H1 (cell line): ENCODE data around the gene LDLRAD4. TPM values are rescaled to one million over a fixed set of nuclear protein-coding genes. Genes with fewer than 3 reads are reported as not detected.

Experiments
- CTCF ChIA-PET: fragments of 300-600 bp; sonication (Branson Sonifier 250); formaldehyde crosslinking; loops from one replicate; lab custom pipeline; 2021; ENCODE audit not compliant: partially characterized antibody; lab: Charles Lee
- POLR2A ChIA-PET: fragments of 300-600 bp; sonication (Branson Sonifier 250); formaldehyde crosslinking; loops from one replicate; lab custom pipeline; 2021; ENCODE audit warnings: inconsistent platforms; ENCODE audit not compliant: partially characterized antibody; lab: Charles Lee
- DNase-seq, 2 experiments: peaks; one replicate each; pipeline versions ENCODE4 v3.0.0 to v3.0.0-alpha.2; 2010 to 2022; ENCODE audit warnings: low spot score in 2 of 2, low read depth in 1 of 2, mixed read lengths in 1 of 2
- FAIRE-seq: peaks from 2 replicates; lab custom pipeline; 2011; peaks lifted over from hg19 to GRCh38; lab: Jason Lieb, UNC
- H2AFZ ChIP-seq: 2 replicates; pipeline ENCODE4 v1.8.1; 2012; ENCODE audit warnings: low read length, inconsistent platforms
- H2AK5ac ChIP-seq: 2 replicates; pipeline ENCODE4 v1.6.1; 2013; ENCODE audit warnings: low read depth, low read length
- H2BK120ac ChIP-seq: replicated peaks from 2 replicates; pipeline ENCODE3; 2013; ENCODE audit warnings: low read depth, low read length, inconsistent platforms
- H2BK12ac ChIP-seq: 2 replicates; pipeline ENCODE4 v1.6.1; 2013; ENCODE audit warnings: low read depth, low read length
- H2BK15ac ChIP-seq: 2 replicates; pipeline ENCODE4 v1.6.1; 2013; ENCODE audit warnings: low read length
- H2BK20ac ChIP-seq: 2 replicates; pipeline ENCODE4 v1.6.1; 2013; ENCODE audit warnings: low read length
- H2BK5ac ChIP-seq: 2 replicates; pipeline ENCODE4 v1.6.1; 2013; ENCODE audit warnings: low read depth, low read length
- H3K14ac ChIP-seq: 2 replicates; pipeline ENCODE4 v1.6.1; 2013; ENCODE audit warnings: inconsistent platforms; ENCODE audit not compliant: insufficient read length
- H3K18ac ChIP-seq: 2 replicates; pipeline ENCODE4 v1.6.1; 2013; ENCODE audit warnings: low read length; ENCODE audit errors: extremely low read depth
- H3K23ac ChIP-seq: 2 replicates; pipeline ENCODE4 v1.6.1; 2013; ENCODE audit warnings: inconsistent platforms; ENCODE audit not compliant: insufficient read length
- H3K23me2 ChIP-seq: 2 replicates; pipeline ENCODE4 v1.6.1; 2013; ENCODE audit warnings: low read depth, low read length
- H3K27ac ChIP-seq: 2 replicates; pipeline ENCODE4 v1.6.1; 2011; ENCODE audit warnings: low read depth, low read length, inconsistent platforms
- H3K27me3 ChIP-seq, 4 experiments: replicated peaks in 1 of 4; 1 replicate in 1 of 4; 2 replicates in 3 of 4; pipeline versions ENCODE4 v1.6.1 to v1.8.1; 2011 to 2013; ENCODE audit warnings: low read length in 3 of 4, mild to moderate bottlenecking in 3 of 4, inconsistent platforms in 2 of 4, mixed read lengths in 2 of 4, moderate library complexity in 1 of 4; ENCODE audit not compliant: control insufficient read depth in 3 of 4, insufficient read depth in 3 of 4; ENCODE audit errors: extremely low read depth in 1 of 4
- H3K36me3 ChIP-seq, 4 experiments: 2 replicates each; pipeline versions ENCODE4 v1.6.1 to v1.8.1; 2011 to 2013; ENCODE audit warnings: mild to moderate bottlenecking in 4 of 4, low read length in 3 of 4, moderate library complexity in 2 of 4, control low read depth in 1 of 4, inconsistent platforms in 1 of 4; ENCODE audit not compliant: insufficient read depth in 4 of 4, control insufficient read depth in 2 of 4
- H3K4ac ChIP-seq: replicated peaks from 2 replicates; pipeline ENCODE3; 2013; ENCODE audit warnings: low read length, low read depth, mixed read lengths, inconsistent platforms; ENCODE audit not compliant: insufficient read length
- H3K4me1 ChIP-seq, 4 experiments: replicated peaks in 1 of 4; 1 replicate in 1 of 4; 2 replicates in 3 of 4; pipeline versions ENCODE4 v1.6.1 to v1.8.1; 2011 to 2013; ENCODE audit warnings: low read length in 3 of 4, inconsistent platforms in 2 of 4, mixed read lengths in 1 of 4; ENCODE audit not compliant: insufficient read depth in 4 of 4, control insufficient read depth in 3 of 4
- H3K4me2 ChIP-seq, 2 experiments: 2 replicates each; pipeline versions ENCODE4 v1.6.1 to v1.8.1; 2011 to 2013; ENCODE audit warnings: low read depth in 2 of 2, low read length in 2 of 2, control low read depth in 1 of 2, inconsistent platforms in 1 of 2, mild to moderate bottlenecking in 1 of 2; ENCODE audit not compliant: insufficient read depth in 1 of 2
- H3K4me3 ChIP-seq, 4 experiments: fragments of 200-600, 300-600 bp in 1 of 4; sonication (generic), shearing (Covaris generic), sonication (Bioruptor Twin) in 1 of 4; 2 replicates each; pipeline versions ENCODE4 v1.5.1 to v1.8.1; 2011 to 2016; ENCODE audit warnings: low read length in 4 of 4, low read depth in 3 of 4, control low read depth in 2 of 4, inconsistent platforms in 2 of 4, mild to moderate bottlenecking in 2 of 4, mixed read lengths in 1 of 4, moderate library complexity in 1 of 4; ENCODE audit not compliant: insufficient read depth in 2 of 4; ENCODE audit errors: extremely low read depth in 1 of 4
- H3K56ac ChIP-seq: replicated peaks from 2 replicates; pipeline ENCODE3; 2013; ENCODE audit warnings: low read depth, mild to moderate bottlenecking, mixed read lengths, low read length, inconsistent platforms; ENCODE audit not compliant: insufficient read length
- H3K79me1 ChIP-seq: 2 replicates; pipeline ENCODE4 v1.6.1; 2013; ENCODE audit warnings: low read depth, low read length, control low read depth
- H3K79me2 ChIP-seq, 2 experiments: 2 replicates each; pipeline versions ENCODE4 v1.6.1 to v1.8.1; 2012 to 2013; ENCODE audit warnings: low read length in 2 of 2, mild to moderate bottlenecking in 2 of 2, inconsistent platforms in 1 of 2; ENCODE audit not compliant: insufficient read depth in 2 of 2, control insufficient read depth in 1 of 2
- H3K9ac ChIP-seq, 4 experiments: replicated peaks in 1 of 4; 1 replicate in 1 of 4; 2 replicates in 3 of 4; pipeline versions ENCODE4 v1.6.1 to v1.8.1; 2011 to 2013; ENCODE audit warnings: low read depth in 3 of 4, low read length in 3 of 4, control low read depth in 2 of 4, mild to moderate bottlenecking in 2 of 4, moderate library complexity in 2 of 4, inconsistent platforms in 1 of 4; ENCODE audit errors: extremely low read depth in 1 of 4
- H3K9me3 ChIP-seq, 2 experiments: 2 replicates each; pipeline versions ENCODE4 v1.6.1 to v1.8.1; 2012 to 2013; ENCODE audit warnings: mild to moderate bottlenecking in 2 of 2, moderate library complexity in 2 of 2, control low read depth in 1 of 2, inconsistent platforms in 1 of 2, low read depth in 1 of 2, low read length in 1 of 2, mixed read lengths in 1 of 2; ENCODE audit not compliant: insufficient read depth in 2 of 2
- H4K20me1 ChIP-seq, 2 experiments: replicated peaks in 1 of 2; 2 replicates each; pipeline versions ENCODE3 to v1.8.1; 2011 to 2013; ENCODE audit warnings: inconsistent platforms in 2 of 2, low read length in 2 of 2, mild to moderate bottlenecking in 1 of 2; ENCODE audit not compliant: insufficient read depth in 2 of 2, control insufficient read depth in 1 of 2
- H4K5ac ChIP-seq: 2 replicates; pipeline ENCODE4 v1.6.1; 2013; ENCODE audit warnings: low read length, low read depth, mixed read lengths, inconsistent platforms; ENCODE audit not compliant: insufficient read length
- H4K8ac ChIP-seq: 2 replicates; pipeline ENCODE4 v1.8.0; 2013; ENCODE audit warnings: mild to moderate bottlenecking, moderate library complexity, low read length, inconsistent platforms; ENCODE audit not compliant: insufficient read depth; ENCODE audit errors: extremely low read depth
- H4K91ac ChIP-seq: replicated peaks from 2 replicates; pipeline ENCODE3; 2013; ENCODE audit warnings: low read length, mixed read lengths, inconsistent platforms; ENCODE audit not compliant: insufficient read length
- CBX8 ChIP-seq: fragments of 300-800, 300-1000 bp; sonication (generic); IDR thresholded peaks from 2 replicates; pipeline ENCODE4 v1.7.1; 2016; ENCODE audit warnings: low read depth, low read length, borderline replicate concordance
- EP300 ChIP-seq, 2 experiments: IDR thresholded peaks; 1 replicate in 1 of 2; 2 replicates in 1 of 2; pipeline ENCODE4 v1.6.1; 2011 to 2012; ENCODE audit warnings: low read depth in 2 of 2, low read length in 2 of 2, mild to moderate bottlenecking in 2 of 2, borderline replicate concordance in 1 of 2, inconsistent platforms in 1 of 2, moderate library complexity in 1 of 2
- FOSL1 ChIP-seq: IDR thresholded peaks from 2 replicates; pipeline ENCODE4 v1.6.1; 2011; ENCODE audit warnings: mild to moderate bottlenecking, low read depth, low read length, moderate library complexity; ENCODE audit not compliant: insufficient read depth
- GABPA ChIP-seq: IDR thresholded peaks from 2 replicates; pipeline ENCODE4 v1.6.1; 2011; ENCODE audit warnings: mild to moderate bottlenecking, low read length, moderate library complexity, borderline replicate concordance; ENCODE audit not compliant: insufficient read depth
- JUN ChIP-seq: IDR thresholded peaks from 2 replicates; pipeline ENCODE4 v1.6.1; 2011; ENCODE audit warnings: low read depth, mild to moderate bottlenecking, improper control_type of control experiment, low read length
- PHF8 ChIP-seq: fragments of 200-600 bp; sonication (generic); conservative IDR thresholded peaks from 2 replicates; pipeline ENCODE4 v1.7.1; 2012; ENCODE audit warnings: low read depth, mild to moderate bottlenecking, inconsistent platforms, low read length, moderate library complexity
- POLR2A ChIP-seq, 2 experiments: IDR thresholded peaks; 1 replicate in 1 of 2; 2 replicates in 1 of 2; pipeline ENCODE4 v1.6.1; 2011; ENCODE audit warnings: low read depth in 2 of 2, low read length in 2 of 2, mild to moderate bottlenecking in 2 of 2; ENCODE audit errors: control extremely low read depth in 1 of 2
- RAD21 ChIP-seq, 2 experiments: IDR thresholded peaks in 1 of 2; conservative IDR thresholded peaks in 1 of 2; 2 replicates each; pipeline ENCODE4 v1.6.1; 2011; ENCODE audit warnings: low read depth in 2 of 2, low read length in 2 of 2, improper control_type of control experiment in 1 of 2, inconsistent platforms in 1 of 2, mild to moderate bottlenecking in 1 of 2, moderate library complexity in 1 of 2
- RNF2 ChIP-seq: fragments of 200-900, 300-1000 bp; sonication (generic); IDR thresholded peaks from 2 replicates; pipeline ENCODE4 v1.7.1; 2016; ENCODE audit warnings: borderline replicate concordance, low read depth, mild to moderate bottlenecking, antibody characterized with exemption, low read length; ENCODE audit not compliant: poor library complexity, severe bottlenecking; ENCODE audit errors: missing control alignments
- SP4 ChIP-seq: IDR thresholded peaks from 2 replicates; pipeline ENCODE4 v1.6.1; 2012; ENCODE audit warnings: low read length, inconsistent platforms
- WGBS, 2 experiments: shearing (Covaris generic) in 1 of 2; methylation state at CpG; one replicate each; pipeline versions ENCODE4 v1.1.6 to v1.1.7; 2013 to 2015; ENCODE audit warnings: low lambda C conversion rate in 2 of 2, mixed read lengths in 2 of 2, inconsistent platforms in 1 of 2, low coverage in 1 of 2, missing lambda C conversion rate in 1 of 2; ENCODE audit not compliant: insufficient replicate concordance in 2 of 2, insufficient coverage in 1 of 2, insufficient read length in 1 of 2; ENCODE audit errors: extremely low coverage in 1 of 2, missing lambda C conversion rate in 1 of 2; 5-methylcytosine and 5-hydroxymethylcytosine counted together
- polyA plus RNA-seq, 7 experiments: library from polyadenylated mRNA; depleted of rRNA in 3 of 7; stranded (reverse) in 5 of 7; unstranded in 2 of 7; fragments of >200 nt in 5 of 7; fragments of 200-250 nt in 2 of 7; gene quantifications; 1 replicate in 5 of 7; 2 replicates in 1 of 7; 4 replicates in 1 of 7; pipeline versions ENCODE4 v1.2.1 to v1.2.3, GENCODE V29; 2011 to 2013; ENCODE audit warnings: missing spikeins in 2 of 7, mixed read lengths in 2 of 7
- total RNA-seq: library from RNA; stranded (reverse); fragmentation: NEBNext Ultra II Directional; extraction: Animal tissue kit (Norgen Biotek cat#: 25700); gene quantifications from 2 replicates; pipeline ENCODE4 v1.2.1, GENCODE V29; 2021

Gene LDLRAD4
- total and polyA plus RNA-seq, 2 of the 8 experiments (the other 6 are each of a cell fraction or from before 2014, with no cell fraction given), result 0.77 to 1.4 TPM

DNA sequence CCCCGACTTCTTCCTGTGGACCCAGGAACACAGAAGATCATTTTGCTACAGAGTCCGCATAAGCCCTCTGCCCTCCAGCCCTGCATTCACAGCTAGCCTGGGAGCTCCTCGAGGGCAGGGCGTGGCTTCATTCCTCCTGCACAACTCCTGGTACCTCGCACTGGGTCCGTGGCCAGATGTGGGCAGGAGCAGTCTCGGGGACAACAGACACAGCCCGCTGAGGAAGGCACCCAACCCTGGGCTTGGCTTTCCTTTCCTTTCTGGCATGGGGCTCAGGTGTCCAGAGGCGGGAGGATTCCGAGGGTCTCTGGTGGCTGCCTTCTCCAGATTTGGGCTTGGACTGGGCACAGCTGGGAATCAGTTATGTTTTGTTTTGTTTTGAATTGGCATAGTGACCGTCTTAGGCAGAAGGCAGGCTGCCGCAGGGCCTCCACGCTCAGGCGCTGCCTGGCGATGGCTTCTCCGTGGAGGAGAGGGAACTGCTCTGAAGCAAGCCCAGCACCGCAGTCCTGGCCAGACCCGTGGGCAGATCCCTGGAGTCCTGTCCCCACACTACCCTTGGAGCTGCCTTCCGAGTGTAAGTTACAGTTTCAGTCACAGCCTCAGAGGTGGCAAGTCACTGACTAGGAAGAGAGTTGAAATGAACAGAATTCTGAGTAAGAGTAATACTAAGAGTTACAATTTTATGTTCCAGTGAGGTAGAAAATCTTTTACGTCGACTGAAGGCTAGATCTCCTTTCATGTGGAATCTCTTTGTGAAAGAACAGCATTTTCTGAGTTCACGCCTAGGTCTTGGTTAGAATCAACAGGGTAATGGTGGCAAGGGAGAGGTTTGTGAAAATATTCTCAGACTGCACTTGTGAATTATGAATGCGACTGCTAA, 47.9 kb downstream of the LDLRAD4 start:
- no peak overlapping the region for H2BK20ac ChIP-seq
- H3K4me2 ChIP-seq, result no peak overlapping the region
- H3K36me3 ChIP-seq, result no peaks in the 10 kb centered on the region
- no peak overlapping the region for H2BK120ac ChIP-seq
- H3K23ac ChIP-seq, result no peak overlapping the region
- H3K4me3 ChIP-seq, result no peak overlapping the region
- H3K56ac ChIP-seq, result no peak overlapping the region
- H4K20me1 ChIP-seq, result no peaks in the 10 kb centered on the region
- H4K5ac ChIP-seq, result no peak overlapping the region
- no peak overlapping the region for H2AFZ ChIP-seq
- H4K8ac ChIP-seq, result no peak overlapping the region
- H3K27me3 ChIP-seq, result peaks cover 0 to under 1% (median 0%) of the 10 kb centered on the region in 4 experiments; a peak in 2 of 7 replicates
- no peak overlapping the region for H3K18ac ChIP-seq
- 91% methylated on average over 22 of the region's 23 CpGs; no CpG with 5 or more reads in 1 of the 2 experiments for WGBS, 2 experiments
- H3K4me1 ChIP-seq, result peaks cover 0 to 8% (median under 1%) of the 10 kb centered on the region in 4 experiments; a peak in 3 of 7 replicates
- H3K79me1 ChIP-seq, result no peaks in the 10 kb centered on the region
- no peak overlapping the region for H2BK5ac ChIP-seq
- H3K14ac ChIP-seq, result no peak overlapping the region
- no peak overlapping the region for H4K91ac ChIP-seq
- DNase-seq, result no peak
- H3K9ac ChIP-seq, result peak overlapping the region in 1 of 4 experiments; percentile 23; a peak in 2 of 7 replicates
- no peak overlapping the region for H2BK15ac ChIP-seq
- H3K4ac ChIP-seq, result no peak overlapping the region
- H2AK5ac ChIP-seq, result no peak overlapping the region
- no peak overlapping the region for H3K27ac ChIP-seq
- no peak for FAIRE-seq
- H3K9me3 ChIP-seq, result no peaks in the 10 kb centered on the region
- no peaks in the 10 kb centered on the region for H3K23me2 ChIP-seq
- H2BK12ac ChIP-seq, result no peak overlapping the region
- H3K79me2 ChIP-seq, result no peaks in the 10 kb centered on the region
- ChIA-PET POLR2A (no interaction called here), CTCF (no interaction called here)
- no peak for TF ChIP-seq CBX8
- no peak for TF ChIP-seq JUN
- TF ChIP-seq RAD21 (IDR thresholded peaks at IDR 0.05 in 1 of 2, conservative IDR thresholded peaks at IDR 0.05 in 1 of 2; ENCODE audit: low read depth in 2 of 2, low read length in 2 of 2), result no peak
- no peak for TF ChIP-seq PHF8
- TF ChIP-seq GABPA, result no peak
- TF ChIP-seq POLR2A (IDR thresholded peaks at IDR 0.05; ENCODE audit: control extremely low read depth in 1 of 2, low read depth in 2 of 2, low read length in 2 of 2), result no peak
- no peak for TF ChIP-seq FOSL1
- no peak for TF ChIP-seq SP4
- no peak for TF ChIP-seq RNF2
- TF ChIP-seq EP300 (IDR thresholded peaks at IDR 0.05; ENCODE audit: borderline replicate concordance in 1 of 2, low read depth in 2 of 2, low read length in 2 of 2), result no peak
